HG03060 (cell line): ENCODE results near the gene NFATC2.

Experiments used
- ATAC-seq: cut with Tn5 transposase; IDR thresholded peaks from one replicate; pipeline ENCODE4 v1.9.1; 2021; ENCODE audit warnings: low read depth, moderate number of reproducible peaks; ENCODE audit not compliant: unreplicated experiment

Gene NFATC2

DNA sequence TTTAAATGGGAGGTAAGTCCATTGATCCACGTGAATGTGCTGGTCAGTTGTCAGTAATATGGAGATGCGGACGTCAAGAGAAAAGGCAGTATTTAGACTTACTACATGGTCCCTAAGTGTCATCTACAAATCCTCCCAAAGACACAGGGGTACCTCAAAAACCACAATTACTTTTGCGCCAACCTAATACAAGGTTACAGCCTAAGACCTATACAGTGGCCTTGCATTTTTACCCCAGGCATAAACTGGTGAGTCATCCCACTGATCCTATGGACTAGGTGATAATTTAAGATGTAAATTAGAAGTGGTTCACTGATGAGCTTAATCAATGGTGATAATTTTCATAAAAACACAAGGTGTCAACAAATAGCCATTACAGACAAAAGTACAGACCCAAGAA, 141.0 kb downstream of the NFATC2 start:
- no peak for ATAC-seq

DNA sequence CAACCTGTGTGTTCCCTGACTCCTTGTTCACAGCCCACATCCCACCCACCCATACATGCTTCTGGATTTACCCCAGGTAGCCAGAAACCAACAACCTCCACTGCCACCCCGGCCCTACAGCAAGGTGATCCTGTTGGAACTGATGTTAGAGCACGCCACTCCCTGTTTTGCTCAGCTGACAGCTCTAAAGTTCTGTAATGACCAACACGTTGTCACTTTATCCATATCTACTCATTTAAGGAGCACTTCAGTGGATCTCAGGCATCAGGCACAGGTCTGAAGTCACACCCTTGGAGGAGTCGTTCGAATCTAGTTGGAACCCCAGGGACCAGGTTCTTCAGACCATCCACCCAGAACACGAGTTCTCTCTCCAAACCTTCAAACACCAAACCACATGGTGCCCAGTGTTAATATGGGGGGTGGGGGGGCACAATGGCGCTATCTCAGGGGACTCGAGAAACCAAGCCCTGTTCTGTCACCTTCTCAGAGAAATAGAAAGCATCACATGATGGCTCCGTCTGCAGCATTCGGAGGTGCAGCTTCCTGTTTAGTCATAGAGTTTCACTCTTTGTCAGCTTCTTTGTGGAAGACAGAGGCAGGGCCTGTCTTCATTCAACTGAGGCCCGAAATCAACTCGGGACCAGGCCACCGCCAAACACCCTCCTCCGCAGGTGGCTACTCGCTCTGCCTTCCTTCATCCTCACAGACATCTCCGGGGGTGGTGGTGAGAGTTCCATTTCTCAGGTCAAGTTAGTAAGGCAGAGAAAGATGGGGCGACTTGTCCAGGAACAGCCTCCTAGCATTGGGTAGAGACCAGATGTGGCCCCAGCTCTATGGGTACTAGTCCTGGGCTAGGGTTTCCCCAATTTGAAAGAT, 142.2 kb downstream of the NFATC2 start:
- ATAC-seq = peak; percentile 80

DNA sequence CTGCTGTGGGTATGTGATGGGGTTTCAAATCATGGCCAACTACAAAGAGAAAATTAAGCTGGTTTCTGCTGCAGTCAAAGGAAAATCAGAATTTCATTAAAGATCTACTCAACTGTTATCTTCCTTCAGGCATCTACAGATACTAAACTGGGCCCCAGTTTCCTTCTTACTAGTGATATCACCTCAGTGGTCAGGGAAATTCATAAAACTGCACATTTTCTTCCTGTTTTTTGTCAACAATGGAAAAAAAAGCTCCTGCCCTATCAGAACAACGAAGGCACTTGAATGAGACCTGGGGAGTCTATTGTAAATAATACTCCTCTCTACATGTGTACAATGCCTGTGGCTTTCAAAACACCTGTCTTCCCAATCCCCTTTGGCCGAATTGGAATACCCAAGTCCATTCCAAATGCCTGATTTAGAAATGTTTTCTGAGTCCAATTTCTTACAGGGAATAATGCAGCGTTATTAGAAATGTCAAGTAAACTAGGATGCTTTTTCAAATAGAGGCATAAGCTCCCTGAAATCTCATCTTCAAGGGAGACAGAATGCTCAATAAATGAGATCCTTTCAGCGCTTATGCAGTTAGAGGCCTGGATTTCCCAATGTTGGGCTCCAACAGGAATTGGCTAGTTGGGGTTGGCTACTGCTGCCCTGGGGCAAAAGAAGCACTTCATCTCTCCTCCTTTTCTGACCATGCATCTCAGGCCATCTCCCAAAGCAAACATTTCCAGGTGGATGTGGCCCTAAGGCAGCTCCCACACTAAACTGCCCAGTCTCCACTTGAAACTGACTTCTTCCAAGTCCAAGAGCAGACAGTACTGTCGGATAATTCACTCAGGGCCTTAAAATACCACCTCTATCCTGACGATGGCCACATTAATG, 143.3 kb downstream of the NFATC2 start:
- no peak for ATAC-seq

DNA sequence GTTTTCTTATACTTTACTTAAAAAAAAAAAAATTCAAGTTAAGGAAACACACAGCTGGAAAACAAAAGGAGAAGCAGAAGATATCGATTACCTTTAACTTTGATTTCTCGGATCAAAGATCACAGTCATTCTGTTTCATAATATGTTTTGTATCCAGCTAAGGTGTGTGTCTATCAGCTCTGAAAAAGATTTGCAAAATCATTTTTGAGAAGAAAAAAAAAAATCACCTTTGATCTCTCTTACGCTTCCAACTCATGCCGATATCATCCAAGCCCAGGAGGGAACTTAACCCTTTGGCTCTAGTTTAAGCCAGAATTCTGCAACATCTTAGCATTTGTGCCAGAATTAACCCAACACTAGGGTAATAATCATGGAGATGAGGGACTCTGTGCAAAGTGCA, 144.0 kb downstream of the NFATC2 start:
- ATAC-seq = no peak

DNA sequence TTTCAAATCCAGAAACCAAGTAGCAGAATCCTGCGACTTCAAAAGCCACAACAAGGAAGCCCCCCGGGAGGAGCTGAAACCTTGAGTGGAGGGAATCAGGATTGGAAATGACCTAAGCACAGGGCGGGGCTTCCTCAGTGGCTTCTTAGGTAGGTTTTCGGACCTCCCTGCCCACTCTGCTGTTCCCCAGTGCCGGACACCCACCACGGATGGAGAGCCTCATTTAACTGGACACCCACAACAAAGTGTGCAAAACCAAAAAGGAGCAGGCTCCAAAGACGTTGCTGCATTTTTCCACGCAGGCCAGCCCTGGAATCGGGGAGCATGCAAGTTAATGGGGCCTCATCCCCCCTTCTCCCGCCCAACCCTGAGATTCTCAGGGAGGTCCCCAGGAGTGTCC, 144.4 kb downstream of the NFATC2 start:
- ATAC-seq = no peak

DNA sequence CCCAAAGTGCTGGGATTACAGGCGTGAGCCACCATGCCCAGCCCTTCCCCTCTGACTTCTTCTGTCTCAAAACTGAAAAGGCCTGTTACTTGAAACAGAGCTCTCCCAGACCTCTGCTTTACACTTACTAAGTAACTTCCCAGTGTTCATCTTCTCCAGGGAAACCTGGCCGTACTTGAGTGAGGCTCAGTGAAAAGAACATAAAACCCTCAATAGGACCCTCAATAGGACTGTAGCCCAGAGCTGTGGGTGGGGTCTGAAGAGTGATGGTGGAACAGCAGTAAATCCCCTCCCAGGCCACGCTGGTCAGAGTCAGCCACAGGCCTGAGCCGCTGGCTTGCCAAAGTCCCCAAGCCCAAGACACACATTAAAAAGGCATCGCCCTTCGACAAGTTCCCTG, 145.4 kb downstream of the NFATC2 start:
- ATAC-seq = no peak

DNA sequence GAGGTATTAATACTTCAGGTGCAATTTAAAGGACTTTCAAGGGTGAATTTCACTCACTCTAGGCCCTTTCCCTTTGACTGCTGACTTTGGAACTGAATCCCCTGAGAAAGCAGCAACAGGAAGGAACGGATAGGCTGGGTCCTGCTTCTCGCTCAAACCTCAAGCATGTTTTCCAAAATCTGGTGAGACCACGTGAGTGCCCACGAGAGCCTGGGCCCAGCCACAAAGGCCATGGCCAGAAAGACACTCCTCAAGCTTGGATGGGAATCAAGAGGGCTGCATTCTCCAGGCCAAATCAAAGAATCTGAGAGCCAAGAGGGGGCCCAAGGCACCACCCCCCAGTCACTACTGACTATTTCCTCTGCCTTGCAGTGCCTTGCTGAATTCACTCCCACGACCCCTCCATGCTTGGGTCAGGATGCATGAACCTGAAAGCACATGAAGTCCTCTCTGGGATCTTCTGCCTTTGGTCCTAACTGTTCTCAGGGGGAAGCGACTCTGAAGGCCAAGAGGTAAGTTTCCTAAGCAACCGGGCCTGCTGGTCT, 146.1 kb downstream of the NFATC2 start:
- ATAC-seq = no peak

DNA sequence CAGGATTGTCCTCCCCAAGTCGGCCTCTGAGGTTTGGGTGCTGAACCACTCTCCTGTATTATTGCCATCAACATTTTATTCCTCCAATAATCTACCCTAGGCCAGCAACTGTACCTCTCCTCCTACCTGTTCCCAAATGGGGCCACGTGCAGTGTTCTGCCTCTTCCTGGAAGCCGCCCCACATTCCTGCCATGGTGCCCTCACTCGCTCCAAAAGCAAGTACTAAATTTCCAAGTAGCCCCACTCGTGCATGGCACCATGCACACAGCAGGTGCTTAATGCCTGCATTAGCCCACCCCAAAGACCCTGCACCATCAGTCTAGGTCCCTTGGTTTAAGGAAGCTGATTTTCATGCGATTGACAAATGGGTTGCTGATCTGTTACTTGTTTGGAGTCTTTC, 147.8 kb downstream of the NFATC2 start:
- ATAC-seq = no peak

DNA sequence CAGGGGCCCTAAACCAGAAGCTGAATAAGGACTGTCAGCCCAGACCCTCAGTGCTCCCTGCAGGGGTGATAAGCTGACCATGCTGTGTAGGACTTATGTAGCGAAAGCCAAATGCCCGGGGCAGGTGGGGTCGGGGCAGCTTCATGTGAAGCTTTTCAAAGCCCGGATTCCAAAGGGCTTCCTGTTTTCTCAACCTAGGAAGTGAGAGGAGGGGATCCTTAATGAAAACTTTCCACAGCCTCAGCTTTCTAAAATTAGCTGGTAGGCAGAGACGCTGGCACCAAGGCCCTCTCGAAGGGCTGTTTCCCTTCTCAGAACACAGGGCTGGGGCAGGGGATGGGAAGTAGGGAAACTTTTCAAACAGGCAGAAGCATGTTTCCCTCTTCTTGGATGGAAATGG, 148.9 kb downstream of the NFATC2 start:
- ATAC-seq = no peak

DNA sequence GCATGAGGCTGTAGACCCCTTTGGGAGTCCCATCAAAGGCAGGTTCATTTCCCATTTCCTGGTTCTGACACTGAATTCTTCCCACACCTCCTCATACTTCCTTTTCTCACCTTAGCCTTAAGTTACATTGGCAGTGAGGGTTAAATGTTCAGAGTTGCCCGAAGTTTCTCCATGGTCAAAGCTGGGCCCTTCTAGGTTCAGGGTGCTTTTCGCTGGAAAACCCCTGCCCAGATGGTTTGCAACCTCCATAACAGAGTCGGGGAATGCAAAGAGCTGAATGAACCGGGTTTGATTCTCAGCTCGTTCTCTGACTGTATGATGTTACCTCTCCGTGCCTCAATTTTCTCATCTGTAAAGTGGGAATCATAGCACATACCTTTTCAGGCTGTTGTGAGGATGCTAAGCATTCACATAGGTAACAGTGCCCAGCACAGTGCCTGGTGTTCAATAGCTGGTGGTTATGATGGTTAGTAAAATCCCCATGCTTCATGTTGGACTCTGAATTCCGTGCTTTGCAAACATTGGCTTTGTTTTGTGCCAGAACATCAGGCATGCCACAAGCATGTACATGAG, 149.8 kb downstream of the NFATC2 start:
- ATAC-seq = no peak

DNA sequence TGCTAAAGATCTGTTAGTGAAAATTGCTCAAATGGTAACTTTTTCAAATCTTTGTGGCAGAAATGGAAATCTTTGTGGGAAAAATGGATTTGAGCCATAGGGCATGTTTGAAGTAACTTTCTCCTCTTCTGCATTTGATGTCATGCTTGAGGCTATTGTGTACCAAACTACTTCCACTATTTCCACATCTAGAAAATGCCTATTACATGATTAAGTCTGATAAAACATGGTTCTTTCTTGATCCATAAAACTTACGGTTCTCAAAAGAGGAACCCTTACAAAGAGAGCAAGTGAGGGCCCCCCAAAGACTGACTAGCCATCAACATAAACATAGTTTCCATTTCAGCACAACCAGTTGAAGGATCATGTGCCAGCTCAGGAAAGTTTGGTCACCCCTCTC, 150.6 kb downstream of the NFATC2 start:
- no peak for ATAC-seq

DNA sequence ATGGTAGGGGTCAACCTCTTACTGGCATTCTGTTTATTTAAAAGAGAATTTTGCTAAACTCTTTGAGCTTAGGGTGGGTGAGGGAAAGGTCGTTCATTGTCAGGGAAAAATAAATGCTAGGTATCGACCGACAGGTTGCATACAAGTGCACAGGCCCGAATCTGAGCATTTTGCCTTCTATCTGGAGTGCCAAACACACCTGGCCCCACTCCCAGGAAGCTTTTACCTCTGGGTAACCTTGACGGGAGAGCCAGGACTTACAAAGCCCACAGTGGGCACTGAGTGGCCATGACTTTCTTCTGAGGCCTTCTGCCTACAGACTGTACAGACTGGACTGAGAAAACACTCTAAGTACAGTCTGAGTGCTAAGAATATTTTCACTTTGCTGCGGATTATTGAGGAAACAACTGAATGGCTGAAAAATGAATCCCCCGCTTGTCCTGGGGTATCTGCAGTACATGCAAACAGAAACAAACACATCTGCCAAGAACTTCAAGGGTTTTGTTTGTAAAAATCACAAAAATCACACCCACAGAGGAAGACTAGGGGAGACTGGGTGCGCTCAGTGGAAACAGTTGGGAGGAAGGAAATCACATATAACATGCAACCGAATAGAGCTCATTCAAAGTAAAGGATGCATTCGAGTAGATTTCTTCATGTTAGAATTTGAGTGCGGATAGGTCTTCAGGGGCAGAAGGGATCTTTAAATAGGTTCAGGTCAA, 152.8 kb downstream of the NFATC2 start:
- ATAC-seq = no peak

DNA sequence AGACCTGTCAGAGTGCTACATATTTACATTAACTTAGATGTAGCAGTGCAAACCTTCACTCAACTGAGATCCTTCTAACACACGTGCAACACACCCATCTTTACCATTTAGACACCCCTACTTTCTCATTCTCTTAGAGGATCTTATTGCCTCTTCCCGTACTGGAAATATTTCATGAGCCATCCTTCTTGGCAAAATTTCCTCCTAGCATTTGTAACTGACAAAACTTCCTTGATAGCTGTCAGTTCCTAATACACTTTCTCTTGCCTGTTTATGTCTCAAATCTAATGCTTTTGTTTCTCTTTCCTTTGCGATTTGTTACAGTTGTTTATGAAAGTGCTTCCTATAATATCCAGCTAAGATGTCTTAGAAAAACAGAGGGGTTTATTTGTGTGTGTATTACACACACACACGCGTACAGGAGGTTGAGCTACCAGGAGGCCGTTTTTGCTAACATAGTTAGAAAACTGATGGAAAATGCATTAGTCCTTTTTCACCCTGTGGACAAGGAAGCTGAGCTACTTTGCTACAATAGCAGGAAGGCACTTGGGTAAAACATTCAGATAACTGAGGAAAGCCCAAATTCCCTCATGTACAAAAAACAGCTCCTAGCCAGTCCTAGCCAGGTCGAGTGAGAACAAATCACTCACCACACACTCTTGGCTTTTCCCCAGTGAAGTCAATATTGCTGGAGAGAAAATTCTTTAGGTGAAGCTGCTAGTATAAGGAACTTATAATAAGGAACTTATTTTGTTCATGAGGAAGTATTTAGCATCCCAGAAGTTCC, 153.6 kb downstream of the NFATC2 start:
- no peak for ATAC-seq

DNA sequence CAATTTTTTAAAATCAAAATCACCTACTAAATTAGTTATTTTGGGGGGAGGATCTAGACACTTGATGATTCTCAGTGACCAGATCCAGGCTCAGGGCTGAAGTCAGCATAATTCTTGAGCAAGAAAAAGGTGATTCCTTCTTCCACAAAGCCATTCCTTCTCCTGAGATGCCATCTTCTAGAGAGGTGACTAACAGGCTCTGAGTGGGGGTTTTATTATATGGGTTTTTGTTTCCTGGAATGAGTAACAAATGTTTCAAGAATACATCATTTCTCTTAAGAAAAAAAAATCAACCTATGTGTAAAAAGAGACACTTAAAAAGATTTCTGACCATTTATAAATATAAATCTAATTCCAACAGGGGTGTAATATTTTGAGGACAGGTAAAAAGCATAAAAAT, 154.3 kb downstream of the NFATC2 start:
- no peak for ATAC-seq

DNA sequence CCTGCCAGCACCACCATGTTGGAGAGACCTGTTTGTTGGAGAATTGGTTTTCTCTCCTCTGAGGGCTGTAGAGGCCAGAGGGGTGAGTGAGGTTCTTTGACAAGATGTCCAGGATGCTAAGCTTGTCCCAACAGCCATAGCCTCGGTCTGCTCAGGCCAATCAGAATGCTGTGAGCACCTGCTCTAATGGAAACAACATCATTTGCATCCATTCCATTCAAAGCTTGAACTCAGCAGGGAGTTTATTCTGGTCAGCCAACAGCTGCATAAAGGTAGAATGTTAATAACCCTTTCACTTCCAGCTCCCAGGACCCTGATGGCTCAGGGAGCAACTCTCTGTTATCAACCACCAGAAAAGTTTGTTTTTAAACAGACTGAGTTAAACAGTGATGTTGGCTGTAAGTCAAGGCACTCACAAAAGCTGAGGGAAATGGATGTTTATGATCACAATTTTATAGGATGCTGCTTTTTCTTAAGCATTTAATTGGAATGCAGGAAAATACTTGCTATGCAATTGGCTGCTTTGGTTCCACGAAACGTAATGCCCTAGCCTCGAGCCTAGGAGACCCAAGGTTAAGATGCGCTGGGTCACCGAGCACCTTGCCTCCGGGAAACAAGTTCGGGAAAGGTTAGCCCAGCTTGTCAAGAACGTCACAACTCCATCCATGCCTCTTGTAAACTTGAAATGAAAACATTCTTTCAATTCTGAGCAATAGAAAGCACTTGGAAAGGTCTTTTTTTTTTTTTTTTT, 155.2 kb downstream of the NFATC2 start:
- no peak for ATAC-seq

DNA sequence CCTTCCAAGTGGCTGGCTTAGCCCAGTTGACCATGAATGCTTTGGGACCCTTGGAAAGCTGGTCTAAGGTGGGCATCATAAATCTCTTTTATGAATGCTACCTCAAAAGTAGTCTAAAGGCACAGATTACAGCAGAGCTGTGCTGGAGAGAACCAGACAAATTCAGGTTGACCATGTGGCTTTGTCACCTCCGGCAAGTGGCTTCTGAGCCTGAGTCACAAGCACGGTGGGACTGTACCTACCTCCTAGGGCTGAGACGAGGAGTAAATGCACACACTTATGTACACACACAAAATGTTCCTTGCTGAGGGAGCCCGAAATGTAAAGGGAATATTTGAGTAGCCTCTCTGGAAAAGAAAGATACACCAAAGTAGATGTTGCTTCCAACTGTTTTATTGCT, 155.9 kb downstream of the NFATC2 start:
- no peak for ATAC-seq

DNA sequence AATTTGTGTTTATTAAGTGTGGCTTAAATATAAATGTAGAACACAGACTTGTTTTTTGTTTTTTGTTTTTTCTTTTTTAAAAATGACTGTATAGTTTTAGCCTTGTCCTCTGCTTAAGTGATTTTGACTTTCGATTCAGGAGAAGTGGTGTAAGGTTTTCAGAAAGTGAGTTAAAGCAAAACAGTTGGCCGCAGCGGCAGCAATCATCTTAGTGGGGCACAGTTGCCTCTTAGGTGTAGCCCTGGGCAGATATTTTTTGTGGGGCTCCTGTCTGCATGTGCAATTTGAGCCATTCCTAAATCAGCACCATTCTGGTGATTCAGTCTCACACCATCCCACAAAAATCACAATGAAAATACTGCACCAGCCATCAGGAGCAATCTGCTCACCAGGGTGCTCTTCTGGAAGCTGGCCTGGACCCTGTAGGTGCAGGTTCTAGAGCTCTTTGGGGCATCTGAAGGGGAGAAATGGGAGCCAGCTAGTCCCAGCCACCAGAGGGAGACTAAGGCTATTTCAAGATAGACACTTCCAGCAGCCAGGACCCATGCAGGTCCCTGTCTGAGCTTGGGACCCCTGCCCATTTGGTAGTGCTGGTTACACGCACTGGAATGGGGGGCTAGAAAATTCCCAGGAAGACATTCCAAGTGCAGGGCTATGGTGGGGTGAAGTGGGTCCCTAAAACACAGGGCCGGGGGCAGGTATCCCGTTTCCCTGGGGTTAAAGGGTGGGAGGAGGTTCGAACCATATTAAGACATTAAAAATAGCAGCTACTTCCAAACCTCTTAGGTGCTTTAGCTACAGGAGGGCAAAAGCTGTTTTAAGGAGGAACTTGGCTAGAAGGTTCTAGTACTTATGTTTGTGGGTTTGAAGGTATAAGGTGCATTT, 156.6 kb downstream of the NFATC2 start:
- no peak for ATAC-seq

DNA sequence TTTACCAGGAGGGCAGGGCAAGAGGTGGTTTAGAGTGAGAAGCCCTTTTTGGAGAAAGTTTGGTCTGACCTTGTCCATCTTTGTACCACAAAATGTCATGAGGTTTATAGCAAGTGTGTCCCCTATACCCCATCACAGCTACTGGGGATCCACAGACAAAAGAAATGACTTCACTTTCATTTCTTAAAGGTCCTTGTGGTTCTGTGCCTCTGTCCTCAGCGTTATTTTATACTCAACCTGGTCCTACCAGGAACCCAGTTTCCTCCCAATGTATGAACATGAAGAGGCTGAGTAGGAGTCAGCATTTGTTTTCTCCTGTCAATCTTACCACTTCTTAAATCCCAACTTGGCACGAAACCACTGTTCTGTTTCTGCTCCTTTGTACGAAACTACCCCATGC, 157.6 kb downstream of the NFATC2 start:
- ATAC-seq = no peak
